ENCODE data around the gene CKMT1A.
"Not testable (repeated sequence)": the region's sequence is repeated elsewhere in the genome, so short reads cannot be mapped to it uniquely, and the experiment has no call there.

The CKMT1A gene

DNA sequence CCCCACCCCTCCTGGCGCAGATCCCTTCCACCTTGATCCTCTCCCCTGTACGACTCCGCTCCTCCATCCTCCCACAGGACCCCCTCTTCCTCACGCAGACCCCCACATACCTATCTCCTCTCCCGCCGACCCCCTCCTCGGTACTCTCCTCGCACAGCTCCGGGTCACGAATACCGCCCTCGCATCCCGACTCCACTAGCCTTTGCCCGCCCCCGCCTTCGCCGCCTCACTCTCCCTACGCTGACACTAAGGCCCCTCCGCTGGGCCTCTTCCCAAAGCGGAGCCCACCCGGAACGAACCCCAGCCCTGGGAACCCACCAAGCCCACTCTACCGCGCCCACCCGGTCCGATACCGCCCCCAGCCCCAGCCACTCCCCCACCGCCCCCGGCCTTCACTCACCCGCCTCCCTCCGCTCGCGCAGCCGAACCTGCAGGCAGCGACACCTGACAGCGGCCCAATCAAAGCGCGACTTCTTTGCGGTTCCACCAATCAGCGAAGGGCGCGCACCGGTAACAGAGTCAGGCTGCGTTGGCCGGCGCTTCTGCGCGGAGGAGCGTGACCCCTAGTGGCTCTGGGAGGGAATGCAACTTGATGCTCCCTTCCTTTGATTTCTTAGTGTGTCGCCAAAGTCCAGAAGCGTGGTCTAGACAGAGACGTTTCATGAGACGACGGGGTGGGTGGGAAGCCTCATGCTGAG is 3.9 kb upstream of the CKMT1A start:
- H3K4me2 ChIP-seq (ENCODE audit: low read length); H3K79me2 ChIP-seq (ENCODE audit: low read length); H3K27ac ChIP-seq (ENCODE audit: low read length); H3K9ac ChIP-seq (ENCODE audit: low read length); H2AFZ ChIP-seq (ENCODE audit: low read depth, low read length); H4K20me1 ChIP-seq (ENCODE audit: insufficient read depth, low read length); H3K9me3 ChIP-seq (ENCODE audit: insufficient read depth, low read length); H3K4me1 ChIP-seq (ENCODE audit: low read length); H3K4me3 ChIP-seq (ENCODE audit: low read length); H3K27me3 ChIP-seq (ENCODE audit: low read depth, low read length); H3K36me3 ChIP-seq (replicated peaks; ENCODE audit: low read depth, low read length): not testable (repeated sequence)

DNA sequence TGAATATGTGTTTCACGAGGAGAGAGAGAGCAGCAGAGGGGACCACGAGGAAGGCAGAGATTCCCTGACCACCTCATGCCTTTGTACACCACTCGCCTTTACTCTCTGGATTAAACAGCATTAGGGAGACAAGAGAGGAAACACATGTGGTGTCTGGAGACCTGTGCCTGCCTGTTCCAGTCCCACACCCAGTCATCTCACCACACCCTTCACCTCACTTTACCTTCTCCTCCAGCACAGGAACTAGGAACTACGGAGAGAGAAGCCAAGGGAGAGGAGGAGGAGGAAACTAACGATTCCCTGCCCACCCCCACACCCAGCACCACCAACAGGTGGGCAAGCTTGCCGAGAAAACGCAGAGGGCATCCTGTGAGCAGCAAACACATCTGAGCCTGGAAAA is 980 bp upstream of the CKMT1A start:
- not testable (repeated sequence) for H3K4me1 ChIP-seq (ENCODE audit: low read length); H3K27ac ChIP-seq (ENCODE audit: low read length); H3K36me3 ChIP-seq (replicated peaks; ENCODE audit: low read depth, low read length); H3K9ac ChIP-seq (ENCODE audit: low read length); H3K4me2 ChIP-seq (ENCODE audit: low read length); H3K4me3 ChIP-seq (ENCODE audit: low read length); H3K27me3 ChIP-seq (ENCODE audit: low read depth, low read length); H3K9me3 ChIP-seq (ENCODE audit: insufficient read depth, low read length); H4K20me1 ChIP-seq (ENCODE audit: insufficient read depth, low read length); H3K79me2 ChIP-seq (ENCODE audit: low read length); H2AFZ ChIP-seq (ENCODE audit: low read depth, low read length)

DNA sequence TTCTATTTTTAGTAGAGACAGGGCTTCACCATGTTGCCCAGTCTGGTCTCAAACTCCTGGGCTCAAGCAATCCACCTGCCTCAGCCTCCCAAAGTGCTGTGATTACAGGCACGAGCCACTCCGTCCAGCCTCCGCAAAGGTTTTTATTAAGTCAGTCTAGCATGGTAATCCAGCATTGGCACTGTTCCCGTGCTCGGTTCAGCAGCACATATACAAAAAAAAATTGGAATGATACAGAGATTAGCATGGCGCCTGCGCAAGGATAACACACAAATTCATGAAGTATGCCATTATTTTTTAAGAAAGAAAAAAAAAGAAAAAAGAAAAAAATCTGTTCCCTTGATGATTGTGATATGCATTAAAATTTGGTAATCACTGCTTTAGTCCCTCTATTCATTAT is 8.5 kb downstream of the CKMT1A start:
- TF ChIP-seq CTCF (IDR thresholded peaks at IDR 0.05; ENCODE audit: low read depth, low read length): no peak
- no peak for TF ChIP-seq EZH2phosphoT487 (IDR thresholded peaks at IDR 0.05; ENCODE audit: low read depth)
- Histone ChIP-seq H3K4me1 (ENCODE audit: low read length) (no peaks in the 10 kb centered on the region), H3K27ac (ENCODE audit: low read length) (no peak overlapping the region), H2AFZ (ENCODE audit: low read depth, low read length) (no peak overlapping the region), H3K9ac (ENCODE audit: low read length) (no peak overlapping the region), H4K20me1 (ENCODE audit: insufficient read depth, low read length) (no peaks in the 10 kb centered on the region), H3K27me3 (ENCODE audit: low read depth, low read length) (peaks cover 11% of the 10 kb centered on the region), H3K79me2 (ENCODE audit: low read length) (no peaks in the 10 kb centered on the region), H3K4me2 (ENCODE audit: low read length) (no peak overlapping the region), H3K4me3 (ENCODE audit: low read length) (no peak overlapping the region), H3K9me3 (ENCODE audit: insufficient read depth, low read length) (no peaks in the 10 kb centered on the region), H3K36me3 (replicated peaks; ENCODE audit: low read depth, low read length) (no peaks in the 10 kb centered on the region)

DNA sequence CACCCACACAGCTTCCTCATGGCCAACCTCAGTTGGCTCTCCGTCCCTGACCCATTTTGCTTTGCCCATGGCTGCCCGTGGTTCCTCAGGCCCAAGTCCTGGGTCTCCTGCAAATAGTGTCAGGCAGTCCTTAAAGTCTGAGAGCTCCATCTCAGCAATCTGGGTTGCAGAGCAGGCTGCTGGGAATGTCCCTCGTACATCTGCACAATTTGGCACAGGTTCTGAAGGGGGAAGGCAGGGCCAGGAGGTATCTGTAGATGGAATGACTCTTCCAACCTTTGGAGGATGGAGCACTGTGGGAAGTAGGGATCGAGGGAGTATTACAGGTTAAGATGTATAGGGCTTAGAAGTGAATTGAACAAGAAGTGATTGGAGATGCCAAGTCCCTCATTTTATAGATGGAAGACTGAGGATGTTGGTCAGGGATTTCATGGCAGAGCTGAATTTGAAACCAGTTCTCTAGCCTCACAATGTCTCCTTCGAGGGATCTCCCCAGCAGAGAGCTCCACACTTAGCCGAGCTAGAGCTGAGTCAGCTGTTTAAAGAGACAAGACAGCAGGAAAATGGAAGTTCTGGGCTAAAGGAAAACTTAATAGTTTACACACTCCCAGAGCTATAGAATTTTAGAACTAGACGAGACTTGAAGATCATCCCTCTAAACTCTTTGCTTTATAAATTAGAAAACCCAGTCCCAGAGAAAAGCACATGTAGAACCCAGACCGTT is 9.2 kb downstream of the CKMT1A start:
- Histone ChIP-seq H4K20me1 (ENCODE audit: insufficient read depth, low read length) (no peaks in the 10 kb centered on the region), H3K27me3 (ENCODE audit: low read depth, low read length) (peaks cover 7% of the 10 kb centered on the region), H3K79me2 (ENCODE audit: low read length) (no peaks in the 10 kb centered on the region), H3K9ac (ENCODE audit: low read length) (no peak overlapping the region), H3K4me3 (ENCODE audit: low read length) (no peak overlapping the region), H3K27ac (ENCODE audit: low read length) (no peak overlapping the region), H2AFZ (ENCODE audit: low read depth, low read length) (no peak overlapping the region), H3K4me2 (ENCODE audit: low read length) (no peak overlapping the region), H3K36me3 (replicated peaks; ENCODE audit: low read depth, low read length) (no peaks in the 10 kb centered on the region), H3K9me3 (ENCODE audit: insufficient read depth, low read length) (no peaks in the 10 kb centered on the region), H3K4me1 (ENCODE audit: low read length) (no peaks in the 10 kb centered on the region)
- TF ChIP-seq EZH2phosphoT487 (IDR thresholded peaks at IDR 0.05; ENCODE audit: low read depth) (no peak), CTCF (IDR thresholded peaks at IDR 0.05; ENCODE audit: low read depth, low read length) (no peak)

- H3K27ac ChIP-seq (ENCODE audit: low read length); H3K36me3 ChIP-seq (replicated peaks; ENCODE audit: low read depth, low read length); H3K9me3 ChIP-seq (ENCODE audit: insufficient read depth, low read length); H3K4me2 ChIP-seq (ENCODE audit: low read length); H3K4me1 ChIP-seq (ENCODE audit: low read length); H2AFZ ChIP-seq (ENCODE audit: low read depth, low read length); H3K27me3 ChIP-seq (ENCODE audit: low read depth, low read length); H3K9ac ChIP-seq (ENCODE audit: low read length); H3K79me2 ChIP-seq (ENCODE audit: low read length); H3K4me3 ChIP-seq (ENCODE audit: low read length); H4K20me1 ChIP-seq (ENCODE audit: insufficient read depth, low read length): not testable (repeated sequence)
Observed at GRCh38 chr15:43710431-43711131, 16.9 kb downstream of the CKMT1A start.

All from OCI-LY3 (cell line).